ENCODE data around the gene ASTL.

Gene ASTL

DNA sequence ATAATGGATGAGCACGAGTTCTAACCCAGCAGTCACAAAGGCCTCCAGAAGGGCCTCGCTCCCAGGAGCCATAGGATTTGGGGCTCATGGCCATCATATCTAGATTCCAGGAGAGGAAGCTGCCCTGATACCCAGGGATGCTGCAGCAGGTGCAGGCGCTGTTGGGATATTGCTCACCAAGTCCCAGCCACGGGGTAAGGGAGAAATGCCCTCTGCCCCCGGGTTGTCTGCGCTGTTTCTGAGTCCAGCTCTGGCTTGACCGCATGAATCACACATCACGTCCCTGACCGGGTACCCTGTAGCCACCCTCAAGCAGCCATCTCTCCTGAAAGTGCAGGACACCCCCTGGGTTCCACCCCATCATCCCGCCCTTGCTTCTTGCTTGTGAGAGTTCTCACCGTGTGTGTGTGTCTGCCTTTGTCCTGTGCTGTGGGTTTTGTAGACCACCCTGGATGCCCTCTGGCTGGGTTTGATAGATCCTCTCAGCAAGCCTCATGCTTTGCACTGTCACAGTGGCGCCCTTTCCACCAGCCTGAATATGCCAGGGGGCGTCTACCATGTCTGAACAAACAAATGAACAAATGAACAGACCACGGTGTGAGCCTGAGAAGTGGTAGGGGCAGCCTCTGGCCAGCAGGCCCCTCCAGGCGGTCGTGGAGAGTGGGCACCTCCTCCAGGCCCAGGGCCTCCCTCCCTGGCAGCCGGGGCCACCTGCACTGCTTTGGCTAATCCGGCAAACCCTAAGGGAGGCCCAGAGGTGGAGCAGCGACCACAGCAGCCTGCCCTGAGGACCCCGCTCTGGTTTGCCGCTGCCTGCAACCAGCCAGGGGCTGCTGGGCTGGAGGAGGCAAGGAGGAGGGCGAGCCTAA lies 54.1 kb downstream of the ASTL start:
- ChIA-PET CTCF (no interaction called here), POLR2A (no interaction called here)
- H3K4me3 ChIP-seq (ENCODE audit: low read depth, low read length) = no peak overlapping the region
- no peaks in the 10 kb centered on the region for H3K4me1 ChIP-seq (ENCODE audit: control insufficient read depth, insufficient read depth, low read length)
- no peaks in the 10 kb centered on the region for H3K9me3 ChIP-seq (ENCODE audit: control insufficient read depth, insufficient read depth, low read depth, low read length)
- H3K36me3 ChIP-seq (ENCODE audit: control insufficient read depth in 2 of 2, insufficient read depth in 1 of 2, low read length in 2 of 2) = no peaks in the 10 kb centered on the region
- TF ChIP-seq ZNF416 (tag by site-specific recombination; IDR thresholded peaks at IDR 0.05) = no peak
- no peak for TF ChIP-seq ZNF175 (tag by site-specific recombination; IDR thresholded peaks at IDR 0.05)
- no peak for TF ChIP-seq ZNF48 (tag by site-specific recombination; IDR thresholded peaks at IDR 0.05)
- TF ChIP-seq EGR2 (tag by site-specific recombination; IDR thresholded peaks at IDR 0.05; ENCODE audit: low read depth) = no peak
- TF ChIP-seq ZNF548 (tag by site-specific recombination; IDR thresholded peaks at IDR 0.05) = no peak
- no peak for TF ChIP-seq IKZF3 (tag by site-specific recombination; IDR thresholded peaks at IDR 0.05)
- TF ChIP-seq ZSCAN30 (tag by site-specific recombination; IDR thresholded peaks at IDR 0.05) = no peak
- TF ChIP-seq SCRT2 (tag by site-specific recombination; IDR thresholded peaks at IDR 0.05) = no peak
- no peak for TF ChIP-seq SP3 (tag by site-specific recombination; IDR thresholded peaks at IDR 0.05)
- TF ChIP-seq ZNF596 (tag by site-specific recombination; IDR thresholded peaks at IDR 0.05) = no peak
- no peak for TF ChIP-seq ZNF394 (tag by site-specific recombination; IDR thresholded peaks at IDR 0.05; ENCODE audit: borderline replicate concordance)
- no peak for TF ChIP-seq ZNF76 (tag by site-specific recombination; IDR thresholded peaks at IDR 0.05; ENCODE audit: borderline replicate concordance, low read depth)
- no peak for TF ChIP-seq ZNF211 (tag by site-specific recombination; IDR thresholded peaks at IDR 0.05; ENCODE audit: low read depth)
- TF ChIP-seq ZNF843 (tag by site-specific recombination; IDR thresholded peaks at IDR 0.05) = no peak
- TF ChIP-seq, protein P1, sequence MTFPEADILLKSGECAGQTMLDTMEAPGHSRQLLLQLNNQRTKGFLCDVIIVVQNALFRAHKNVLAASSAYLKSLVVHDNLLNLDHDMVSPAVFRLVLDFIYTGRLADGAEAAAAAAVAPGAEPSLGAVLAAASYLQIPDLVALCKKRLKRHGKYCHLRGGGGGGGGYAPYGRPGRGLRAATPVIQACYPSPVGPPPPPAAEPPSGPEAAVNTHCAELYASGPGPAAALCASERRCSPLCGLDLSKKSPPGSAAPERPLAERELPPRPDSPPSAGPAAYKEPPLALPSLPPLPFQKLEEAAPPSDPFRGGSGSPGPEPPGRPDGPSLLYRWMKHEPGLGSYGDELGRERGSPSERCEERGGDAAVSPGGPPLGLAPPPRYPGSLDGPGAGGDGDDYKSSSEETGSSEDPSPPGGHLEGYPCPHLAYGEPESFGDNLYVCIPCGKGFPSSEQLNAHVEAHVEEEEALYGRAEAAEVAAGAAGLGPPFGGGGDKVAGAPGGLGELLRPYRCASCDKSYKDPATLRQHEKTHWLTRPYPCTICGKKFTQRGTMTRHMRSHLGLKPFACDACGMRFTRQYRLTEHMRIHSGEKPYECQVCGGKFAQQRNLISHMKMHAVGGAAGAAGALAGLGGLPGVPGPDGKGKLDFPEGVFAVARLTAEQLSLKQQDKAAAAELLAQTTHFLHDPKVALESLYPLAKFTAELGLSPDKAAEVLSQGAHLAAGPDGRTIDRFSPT (tag by site-specific recombination; IDR thresholded peaks at IDR 0.05) = no peak
- no peak for TF ChIP-seq KLF1 (tag by site-specific recombination; IDR thresholded peaks at IDR 0.05)
- no peak for TF ChIP-seq ZNF558 (tag by site-specific recombination; IDR thresholded peaks at IDR 0.05)
- TF ChIP-seq ZNF292 (tag by site-specific recombination; IDR thresholded peaks at IDR 0.05; ENCODE audit: borderline replicate concordance, low read depth) = no peak
- H3K27ac ChIP-seq (ENCODE audit: extremely low read depth, low read depth, low read length) = no peak overlapping the region

DNA sequence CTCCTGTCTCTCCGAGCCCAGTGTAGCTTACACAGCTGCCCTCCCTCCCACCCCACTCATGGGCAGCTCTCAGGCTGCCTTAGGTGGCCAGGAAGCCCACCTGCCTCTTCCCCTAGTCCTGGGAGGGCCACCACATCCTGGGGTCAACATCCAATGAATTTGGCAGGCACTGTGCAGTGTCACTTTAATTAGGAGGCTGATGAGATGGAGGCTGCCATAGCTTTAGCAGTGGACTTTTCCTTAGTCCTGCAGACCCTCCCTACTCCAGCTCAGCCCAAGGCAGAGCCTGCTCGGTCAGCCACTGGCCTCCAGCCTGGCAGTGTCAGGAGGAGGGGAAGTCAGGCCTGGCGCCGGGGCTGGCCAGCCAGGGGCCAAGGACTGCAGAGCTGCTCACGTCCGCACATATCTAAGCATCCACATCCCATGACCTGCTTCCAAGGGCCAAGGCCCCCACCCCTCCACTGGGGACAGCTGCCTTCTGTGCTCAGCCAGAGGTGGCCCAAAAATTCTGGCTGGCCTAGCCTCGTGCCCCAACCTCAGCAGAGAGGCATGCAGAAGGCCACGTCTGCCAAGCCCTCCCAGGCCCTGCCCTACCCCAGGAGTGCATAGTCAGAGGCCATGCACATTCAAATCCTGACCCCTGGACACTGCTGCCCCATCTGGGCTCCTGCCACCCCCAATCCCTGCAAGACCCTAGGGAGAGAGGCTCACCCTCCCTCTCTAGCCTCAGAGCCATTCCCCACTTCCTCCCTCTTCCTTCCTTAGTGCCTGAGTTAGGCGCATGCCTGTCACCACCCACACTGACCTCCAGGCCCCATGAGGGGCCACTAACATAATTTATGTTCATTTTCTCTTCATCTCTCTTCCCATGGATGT lies 55.0 kb downstream of the ASTL start:
- TF ChIP-seq ZNF830 (tag by site-specific recombination; IDR thresholded peaks at IDR 0.05; ENCODE audit: low read depth) (no peak), ZXDB (tag by site-specific recombination; IDR thresholded peaks at IDR 0.05) (no peak), KLF10 (tag by site-specific recombination; IDR thresholded peaks at IDR 0.05) (no peak), ZNF624 (tag by site-specific recombination; IDR thresholded peaks at IDR 0.05) (no peak), ZNF404 (tag by site-specific recombination; IDR thresholded peaks at IDR 0.05) (no peak), ZNF211 (tag by site-specific recombination; IDR thresholded peaks at IDR 0.05; ENCODE audit: low read depth) (no peak), HOXC10 (CRISPR knock-in tag; IDR thresholded peaks at IDR 0.05) (no peak), ZBTB49 (tag by site-specific recombination; IDR thresholded peaks at IDR 0.05; ENCODE audit: low read depth) (no peak), ZNF558 (tag by site-specific recombination; IDR thresholded peaks at IDR 0.05) (no peak), BCL11A (tag by site-specific recombination; IDR thresholded peaks at IDR 0.05; ENCODE audit: low read depth) (no peak), ZNF354C (tag by site-specific recombination; IDR thresholded peaks at IDR 0.05; ENCODE audit: borderline replicate concordance, low read depth) (no peak), ZNF530 (tag by site-specific recombination; IDR thresholded peaks at IDR 0.05; ENCODE audit: low read depth) (no peak), ZNF175 (tag by site-specific recombination; IDR thresholded peaks at IDR 0.05) (no peak)
- H3K4me3 ChIP-seq (ENCODE audit: low read depth, low read length) = no peak overlapping the region
- no peaks in the 10 kb centered on the region for H3K4me1 ChIP-seq (ENCODE audit: control insufficient read depth, insufficient read depth, low read length)
- H3K27ac ChIP-seq (ENCODE audit: extremely low read depth, low read depth, low read length) = no peak overlapping the region
- POLR2A ChIA-PET = no interaction called here
- CTCF ChIA-PET = interaction anchor here (0.6 kb wide), 1 partner anchor 409 kb away, joined by 3 read pairs; no protein-coding TSS in a partner anchor
- no peaks in the 10 kb centered on the region for H3K9me3 ChIP-seq (ENCODE audit: control insufficient read depth, insufficient read depth, low read depth, low read length)
- H3K36me3 ChIP-seq (ENCODE audit: control insufficient read depth in 2 of 2, insufficient read depth in 1 of 2, low read length in 2 of 2) = no peaks in the 10 kb centered on the region

All from HEK293 (cell line).